IPS-20b (cell line): ENCODE data around the gene GPR137.
"Not testable (repeated sequence)": the region's sequence is repeated elsewhere in the genome, so short reads cannot be mapped to it uniquely, and the experiment has no call there.

Experiments
- H3K27ac ChIP-seq: one replicate; pipeline ENCODE4 v1.5.1; 2013; ENCODE audit warnings: low read length
- H3K27me3 ChIP-seq: 2 replicates; pipeline ENCODE4 v1.6.1; 2013; ENCODE audit warnings: mild to moderate bottlenecking, low read length, inconsistent platforms; ENCODE audit not compliant: insufficient read depth
- H3K36me3 ChIP-seq: 2 replicates; pipeline ENCODE4 v1.6.1; 2013; ENCODE audit warnings: low read depth, mild to moderate bottlenecking, inconsistent platforms, low read length, moderate library complexity; ENCODE audit not compliant: insufficient read depth
- H3K4me1 ChIP-seq: 2 replicates; pipeline ENCODE4 v1.6.1; 2013; ENCODE audit warnings: mild to moderate bottlenecking, control low read depth, inconsistent platforms, low read length, moderate library complexity; ENCODE audit not compliant: insufficient read depth
- H3K4me3 ChIP-seq: 2 replicates; pipeline ENCODE4 v1.5.1; 2013; ENCODE audit warnings: mild to moderate bottlenecking, low read length, inconsistent platforms
- H3K9ac ChIP-seq: 2 replicates; pipeline ENCODE4 v1.6.1; 2013; ENCODE audit warnings: low read depth, mild to moderate bottlenecking, inconsistent platforms, low read length, moderate library complexity
- H3K9me3 ChIP-seq: 2 replicates; pipeline ENCODE4 v1.6.1; 2013; ENCODE audit warnings: mild to moderate bottlenecking, low read depth, low read length, inconsistent platforms; ENCODE audit not compliant: insufficient read depth

Gene GPR137

GRCh38 chr11:64314805-64315561, 29.3 kb downstream of the GPR137 start:
- no peaks in the 10 kb centered on the region for H3K27me3 ChIP-seq
- H3K9ac ChIP-seq = no peak overlapping the region
- peaks cover 34% of the 10 kb centered on the region for H3K36me3 ChIP-seq
- H3K9me3 ChIP-seq = no peaks in the 10 kb centered on the region
- no peak overlapping the region for H3K4me3 ChIP-seq
- H3K27ac ChIP-seq = no peak overlapping the region
- H3K4me1 ChIP-seq = peaks cover 2% of the 10 kb centered on the region; the same call in 1 of the 2 replicates

- not testable (repeated sequence) for H3K4me1 ChIP-seq, H3K27me3 ChIP-seq, H3K9me3 ChIP-seq, H3K27ac ChIP-seq
- Histone ChIP-seq H3K36me3 (peaks cover 42% of the 10 kb centered on the region), H3K4me3 (peak overlapping the region; percentile 94; the same call in 1 of the 2 replicates), H3K9ac (peak overlapping the region; percentile 96; the same call in 1 of the 2 replicates)
Measured at GRCh38 chr11:64315667-64316526, 30.2 kb downstream of the GPR137 start.

DNA sequence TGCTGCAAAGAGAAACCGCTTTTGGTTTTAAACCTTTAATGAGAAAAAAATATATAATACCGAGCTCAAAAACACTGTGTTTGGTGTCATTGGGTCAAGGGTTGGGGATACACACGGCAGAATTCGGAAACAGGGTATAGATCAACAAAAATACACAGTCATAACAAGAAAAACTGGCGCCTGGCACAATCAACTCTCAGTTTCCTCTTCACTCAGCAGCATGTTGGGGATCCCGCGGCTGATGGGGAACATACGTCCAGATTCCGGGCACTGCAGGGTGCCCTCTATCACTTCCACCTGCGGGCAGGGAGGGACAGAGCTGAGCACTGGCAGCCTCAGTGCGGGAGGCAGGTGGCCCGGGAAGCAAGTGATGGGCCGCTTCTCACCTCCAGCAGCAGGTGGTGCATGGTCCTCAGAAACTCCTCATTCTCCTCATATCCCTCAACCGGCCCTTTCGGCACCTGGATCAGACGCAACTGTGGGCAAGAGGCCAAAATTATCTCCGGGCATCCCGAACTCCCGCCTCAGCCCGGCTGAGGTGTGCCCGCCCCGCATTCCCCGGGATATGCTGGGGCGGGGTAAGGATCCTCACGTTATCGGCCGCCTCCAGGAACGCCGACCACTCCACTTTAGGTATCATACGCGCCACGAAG, 31.1 kb downstream of the GPR137 start:
- no peaks in the 10 kb centered on the region for H3K9me3 ChIP-seq
- peak overlapping the region; percentile 94 for H3K4me3 ChIP-seq
- peak overlapping the region; percentile 96 for H3K9ac ChIP-seq
- peak overlapping the region; percentile 79 for H3K27ac ChIP-seq
- H3K27me3 ChIP-seq = no peaks in the 10 kb centered on the region
- H3K36me3 ChIP-seq = peaks cover 51% of the 10 kb centered on the region
- peaks cover 2% of the 10 kb centered on the region; the same call in 1 of the 2 replicates for H3K4me1 ChIP-seq

GRCh38 chr11:64317325-64317960, 31.8 kb downstream of the GPR137 start, which contains the start of gene TRMT112:
Gene TRMT112 (minus strand): TSS chr11:64317559. CDS start chr11:64317526, 33 bp downstream.
- Histone ChIP-seq H3K4me3 (peak within 1 kb of the TSS; percentile 94), H3K27ac (peak within 1 kb of the TSS; percentile 88), H3K9me3 (no peaks in the 10 kb centered on the region), H3K27me3 (no peaks in the 10 kb centered on the region), H3K36me3 (peaks cover 55% of the 10 kb centered on the region), H3K4me1 (peaks cover 2% of the 10 kb centered on the region; the same call in 1 of the 2 replicates), H3K9ac (peak within 1 kb of the TSS; percentile 96)

- Histone ChIP-seq H3K9me3 (no peaks in the 10 kb centered on the region), H3K4me3 (peak within 1 kb of the TSS; percentile 94), H3K9ac (peak within 1 kb of the TSS; percentile 96), H3K36me3 (peaks cover 54% of the 10 kb centered on the region), H3K27ac (peak within 1 kb of the TSS; percentile 88), H3K4me1 (peaks cover 2% of the 10 kb centered on the region; the same call in 1 of the 2 replicates), H3K27me3 (no peaks in the 10 kb centered on the region)
Measured at GRCh38 chr11:64317961-64318765, 32.5 kb downstream of the GPR137 start, which contains the start of gene PRDX5. Gene PRDX5 (plus strand): TSS chr11:64318121. CDS start chr11:64318216, 95 bp downstream.

GRCh38 chr11:64318766-64319761, 33.4 kb downstream of the GPR137 start:
- H3K9me3 ChIP-seq = no peaks in the 10 kb centered on the region
- no peaks in the 10 kb centered on the region for H3K27me3 ChIP-seq
- H3K36me3 ChIP-seq = peaks cover 54% of the 10 kb centered on the region
- H3K4me1 ChIP-seq = peaks cover 2% of the 10 kb centered on the region; the same call in 1 of the 2 replicates
- H3K9ac ChIP-seq = peak overlapping the region; percentile 96; the same call in 1 of the 2 replicates
- H3K4me3 ChIP-seq = peak overlapping the region; percentile 94
- H3K27ac ChIP-seq = no peak overlapping the region

DNA sequence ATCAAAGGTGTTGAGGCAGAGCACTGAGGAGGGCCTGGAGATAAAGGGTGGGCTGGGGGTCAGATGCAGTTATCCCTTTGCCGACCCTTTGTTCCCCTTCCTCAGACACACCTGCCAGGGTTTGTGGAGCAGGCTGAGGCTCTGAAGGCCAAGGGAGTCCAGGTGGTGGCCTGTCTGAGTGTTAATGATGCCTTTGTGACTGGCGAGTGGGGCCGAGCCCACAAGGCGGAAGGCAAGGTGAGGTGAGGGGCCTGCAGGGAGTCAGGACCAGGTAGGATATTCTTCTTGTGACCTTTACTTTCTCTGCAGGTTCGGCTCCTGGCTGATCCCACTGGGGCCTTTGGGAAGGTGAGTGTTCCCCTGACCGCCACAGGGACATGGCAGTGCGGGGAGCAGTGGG, 34.9 kb downstream of the GPR137 start:
- H3K9me3 ChIP-seq = no peaks in the 10 kb centered on the region
- no peak overlapping the region for H3K9ac ChIP-seq
- no peak overlapping the region for H3K27ac ChIP-seq
- H3K27me3 ChIP-seq = no peaks in the 10 kb centered on the region
- H3K36me3 ChIP-seq = peaks cover 39% of the 10 kb centered on the region
- H3K4me1 ChIP-seq = peaks cover 5% of the 10 kb centered on the region; the same call in 1 of the 2 replicates
- no peak overlapping the region for H3K4me3 ChIP-seq

- Histone ChIP-seq H3K27ac (no peak overlapping the region), H3K9me3 (no peaks in the 10 kb centered on the region), H3K4me1 (peaks cover 5% of the 10 kb centered on the region; the same call in 1 of the 2 replicates), H3K36me3 (peaks cover 35% of the 10 kb centered on the region), H3K27me3 (no peaks in the 10 kb centered on the region), H3K9ac (no peak overlapping the region), H3K4me3 (no peak overlapping the region)
Measured at GRCh38 chr11:64321026-64321425, 35.4 kb downstream of the GPR137 start.

GRCh38 chr11:64321533-64321932, 35.9 kb downstream of the GPR137 start:
- Histone ChIP-seq H3K9me3 (no peaks in the 10 kb centered on the region), H3K36me3 (peaks cover 30% of the 10 kb centered on the region), H3K27me3 (no peaks in the 10 kb centered on the region), H3K4me3 (no peak overlapping the region), H3K4me1 (peaks cover 5% of the 10 kb centered on the region; the same call in 1 of the 2 replicates), H3K9ac (no peak overlapping the region), H3K27ac (no peak overlapping the region)
